AG10803 (cell line): Measurements from ENCODE around the gene RHBDF1.

Experiments used
- DNase-seq: peaks from one replicate; pipeline ENCODE4 v3.0.0; 2010; ENCODE audit warnings: low read depth
- H3K4me3 ChIP-seq: 2 replicates; pipeline ENCODE4 v1.5.1; 2011; ENCODE audit warnings: mild to moderate bottlenecking, low read length, control low read depth
- TF ChIP-seq, protein P1 (sequence below): conservative IDR thresholded peaks from 2 replicates; pipeline ENCODE4 v1.5.1; 2011; ENCODE audit warnings: mild to moderate bottlenecking, low read length, control low read depth, inconsistent platforms

Gene RHBDF1

DNA sequence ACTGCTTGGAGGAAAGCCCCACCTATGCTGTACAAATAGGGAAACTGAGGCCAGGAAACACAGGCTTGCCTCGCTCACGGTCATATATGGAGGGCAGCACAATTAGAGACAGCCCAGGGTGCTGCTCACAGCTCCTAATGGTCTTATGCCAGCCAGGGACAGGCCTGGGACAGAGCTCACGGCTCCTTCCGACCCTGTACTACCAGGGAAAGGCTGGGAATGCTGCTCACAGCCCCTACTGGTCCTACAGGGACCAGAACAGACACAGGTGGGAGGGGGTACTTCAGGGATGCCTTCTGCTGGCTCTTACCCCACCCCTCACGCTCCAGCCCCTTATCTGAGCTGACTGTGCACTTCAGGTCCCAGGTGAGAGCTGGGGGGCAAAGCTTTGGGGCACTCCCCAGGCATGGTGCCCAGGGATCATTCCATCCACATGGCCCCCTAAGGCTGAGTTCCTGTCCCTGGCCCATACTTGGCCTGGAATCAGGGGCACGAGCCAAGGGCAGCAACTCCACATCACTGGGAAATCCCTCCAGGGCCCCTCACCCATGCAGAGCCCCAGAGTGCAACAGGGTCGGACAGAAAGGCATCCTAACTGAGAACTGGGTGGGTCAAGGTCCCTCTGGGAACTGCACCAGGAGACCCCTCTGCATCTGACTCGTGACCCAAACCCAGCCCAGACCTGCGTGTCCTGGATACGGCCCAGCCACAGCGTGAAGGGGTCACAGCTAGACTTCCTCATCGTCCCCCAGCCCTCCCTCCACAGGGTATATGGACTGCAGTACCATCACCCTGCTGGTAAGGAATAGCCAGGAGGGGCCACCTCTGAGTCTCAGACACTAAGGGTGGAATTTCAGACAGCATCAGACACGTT is 5.9 kb downstream of the RHBDF1 start:
- no peak for DNase-seq
- H3K4me3 ChIP-seq, result no peak overlapping the region
- TF ChIP-seq, protein P1, sequence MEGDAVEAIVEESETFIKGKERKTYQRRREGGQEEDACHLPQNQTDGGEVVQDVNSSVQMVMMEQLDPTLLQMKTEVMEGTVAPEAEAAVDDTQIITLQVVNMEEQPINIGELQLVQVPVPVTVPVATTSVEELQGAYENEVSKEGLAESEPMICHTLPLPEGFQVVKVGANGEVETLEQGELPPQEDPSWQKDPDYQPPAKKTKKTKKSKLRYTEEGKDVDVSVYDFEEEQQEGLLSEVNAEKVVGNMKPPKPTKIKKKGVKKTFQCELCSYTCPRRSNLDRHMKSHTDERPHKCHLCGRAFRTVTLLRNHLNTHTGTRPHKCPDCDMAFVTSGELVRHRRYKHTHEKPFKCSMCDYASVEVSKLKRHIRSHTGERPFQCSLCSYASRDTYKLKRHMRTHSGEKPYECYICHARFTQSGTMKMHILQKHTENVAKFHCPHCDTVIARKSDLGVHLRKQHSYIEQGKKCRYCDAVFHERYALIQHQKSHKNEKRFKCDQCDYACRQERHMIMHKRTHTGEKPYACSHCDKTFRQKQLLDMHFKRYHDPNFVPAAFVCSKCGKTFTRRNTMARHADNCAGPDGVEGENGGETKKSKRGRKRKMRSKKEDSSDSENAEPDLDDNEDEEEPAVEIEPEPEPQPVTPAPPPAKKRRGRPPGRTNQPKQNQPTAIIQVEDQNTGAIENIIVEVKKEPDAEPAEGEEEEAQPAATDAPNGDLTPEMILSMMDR, result no peak

- H3K4me3 ChIP-seq, result no peak overlapping the region
- TF ChIP-seq, protein P1, result peak; percentile 84
- peak; percentile 62 for DNase-seq
Measured at GRCh38 chr16:65745-66144, 6.7 kb downstream of the RHBDF1 start.

DNA sequence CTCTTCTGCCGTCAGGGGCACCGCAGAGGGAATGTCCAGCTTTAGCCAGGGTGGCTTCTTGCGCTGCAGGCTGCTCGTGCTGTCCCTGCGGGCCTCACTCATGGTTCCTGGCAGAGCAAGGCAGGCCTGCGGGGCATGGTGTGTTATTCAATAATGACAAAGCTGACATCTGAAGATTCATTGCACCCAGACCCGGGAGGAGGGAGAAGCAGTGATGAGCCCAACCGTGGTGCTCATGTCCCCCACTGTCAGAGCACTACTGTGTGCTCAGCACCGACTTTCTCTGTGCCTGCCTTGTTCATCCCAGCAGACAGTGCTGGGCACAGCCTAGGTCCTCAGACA is 7.5 kb downstream of the RHBDF1 start:
- H3K4me3 ChIP-seq, result no peak overlapping the region
- TF ChIP-seq, protein P1, result no peak
- DNase-seq, result no peak

- no peak overlapping the region for H3K4me3 ChIP-seq
- DNase-seq, result no peak
- TF ChIP-seq, protein P1, result no peak
Measured at GRCh38 chr16:63998-64913, 8.2 kb downstream of the RHBDF1 start.

DNA sequence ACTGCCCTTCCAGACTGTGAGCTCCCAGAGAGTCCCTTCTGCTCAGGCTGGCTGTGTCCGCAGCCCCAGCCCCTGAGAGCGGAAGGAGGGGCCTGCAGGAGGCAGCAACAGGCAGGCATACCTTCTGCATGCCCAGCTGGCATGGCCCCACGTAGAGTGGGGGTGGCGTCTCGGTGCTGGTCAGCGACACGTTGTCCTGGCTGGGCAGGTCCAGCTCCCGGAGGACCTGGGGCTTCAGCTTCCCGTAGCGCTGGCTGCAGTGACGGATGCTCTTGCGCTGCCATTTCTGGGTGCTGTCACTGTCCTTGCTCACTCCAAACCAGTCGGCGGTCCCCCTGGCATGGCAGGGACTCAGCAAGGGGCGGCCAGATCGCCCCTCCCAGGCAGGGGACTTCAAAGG is 9.0 kb downstream of the RHBDF1 start:
- no peak for DNase-seq
- no peak overlapping the region for H3K4me3 ChIP-seq
- TF ChIP-seq, protein P1, result no peak

DNA sequence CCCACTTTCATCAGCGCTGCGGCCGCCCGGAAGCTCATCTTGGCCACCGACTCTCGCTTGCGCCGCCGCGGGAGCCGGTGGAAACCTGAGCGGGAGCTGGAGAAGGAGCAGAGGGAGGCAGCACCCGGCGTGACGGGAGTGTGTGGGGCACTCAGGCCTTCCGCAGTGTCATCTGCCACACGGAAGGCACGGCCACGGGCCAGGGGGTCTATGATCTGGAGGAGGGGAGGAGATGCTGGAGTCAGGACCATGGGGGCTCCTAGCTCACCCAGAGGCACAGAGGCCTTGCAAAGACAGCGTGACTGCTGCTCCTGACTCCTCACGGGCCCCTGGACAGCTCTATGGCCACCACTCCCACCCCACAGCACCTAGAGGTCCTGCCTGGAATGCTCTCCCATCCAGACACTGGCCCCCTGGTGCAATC is 9.5 kb downstream of the RHBDF1 start:
- TF ChIP-seq, protein P1, result no peak
- DNase-seq, result no peak

More for the DNA sequence above, 9.5 kb downstream of the RHBDF1 start:
- H3K4me3 ChIP-seq, result no peak overlapping the region
